A549 (cell line): ENCODE measurements around the gene VPS13D. TPM values are rescaled to one million over a fixed set of nuclear protein-coding genes. Genes with fewer than 3 reads are reported as not detected.
A peak's percentile ranks its signal among the peaks of the same experiment; 100 is the strongest.

Experiments used
- ATAC-seq, 2 experiments: fragments of 200-7000 bp in 1 of 2; fragments of >200 bp in 1 of 2; cut with Nextera tagmentation in 1 of 2; cut with Tn5 transposase in 1 of 2; 3 replicates each; pipeline versions ENCODE4 v1.8.0 to v1.9.1; 2018 to 2020; ENCODE audit warnings: mild to moderate bottlenecking in 1 of 2, moderate library complexity in 1 of 2
- CTCF ChIA-PET: fragments of 300-600 bp; sonication (Branson Sonifier 250); formaldehyde crosslinking; extraction: SDS; loops from one replicate; lab custom pipeline; 2021; ENCODE audit warnings: antibody characterized with exemption, inconsistent platforms; lab: Yijun Ruan, JAX
- POLR2A ChIA-PET: fragments of 350-600 bp; formaldehyde crosslinking; extraction: SDS; loops from one replicate; lab custom pipeline; 2021; ENCODE audit warnings: antibody characterized with exemption, inconsistent platforms; lab: Yijun Ruan, JAX
- DNase-seq, 2 experiments: peaks; one replicate each; pipeline versions ENCODE4 v3.0.0 to v3.0.0-alpha.2; 2011 to 2016; ENCODE audit warnings: low read depth in 1 of 2, low spot score in 1 of 2
- FAIRE-seq: peaks from 2 replicates; lab custom pipeline; 2011; peaks lifted over from hg19 to GRCh38; lab: Jason Lieb, UNC
- H3K27ac ChIP-seq, 2 experiments: fragments of >200 bp; sonication (Bioruptor Twin); formaldehyde crosslinking; 3 replicates each; pipeline ENCODE4 v1.5.1; 2016 to 2017
- H3K4me1 ChIP-seq: fragments of >200 bp; sonication (Bioruptor Twin); formaldehyde crosslinking; 3 replicates; pipeline ENCODE4 v1.6.1; 2016
- H3K4me2 ChIP-seq: fragments of >200 bp; sonication (Bioruptor Twin); formaldehyde crosslinking; 3 replicates; pipeline ENCODE4 v1.6.1; 2016
- H3K4me3 ChIP-seq: fragments of >200 bp; sonication (Bioruptor Twin); formaldehyde crosslinking; 3 replicates; pipeline ENCODE4 v1.5.1; 2016
- H3K9me3 ChIP-seq: fragments of >200 bp; sonication (Bioruptor Twin); formaldehyde crosslinking; 3 replicates; pipeline ENCODE4 v1.6.1; 2016
- BHLHE40 ChIP-seq: IDR thresholded peaks from 2 replicates; pipeline ENCODE4 v1.6.1; 2012; ENCODE audit warnings: low read depth, low read length, inconsistent platforms
- CBX8 ChIP-seq: fragments of 200-600 bp; sonication (generic); IDR thresholded peaks from 2 replicates; pipeline ENCODE4 v1.6.1; 2016
- CEBPB ChIP-seq, 2 experiments: fragments of >200 bp in 1 of 2; sonication (Bioruptor Twin) in 1 of 2; formaldehyde crosslinking in 1 of 2; IDR thresholded peaks; 2 replicates each; pipeline ENCODE4 v1.6.1; 2012 to 2016
- CHD2 ChIP-seq: fragments of 150-350 bp; IDR thresholded peaks from 2 replicates; pipeline ENCODE4 v1.6.1; 2014; ENCODE audit warnings: low read length; ENCODE audit not compliant: partially characterized antibody
- EHMT2 ChIP-seq: fragments of 200-600 bp; sonication (generic); IDR thresholded peaks from 2 replicates; pipeline ENCODE4 v1.6.1; 2016; ENCODE audit warnings: antibody characterized with exemption, low read depth, mild to moderate bottlenecking, moderate library complexity
- EP300 ChIP-seq, 2 experiments: fragments of >200 bp; sonication (Bioruptor Twin); formaldehyde crosslinking; IDR thresholded peaks; 2 replicates in 1 of 2; 3 replicates in 1 of 2; pipeline ENCODE4 v1.6.1; 2016 to 2017
- ESRRA ChIP-seq: fragments of 150-350 bp; IDR thresholded peaks from 2 replicates; pipeline ENCODE4 v1.6.1; 2014; ENCODE audit warnings: mild to moderate bottlenecking, low read length, borderline replicate concordance
- FOSB ChIP-seq: fragments of 250-450 bp; sonication (Bioruptor Pico); IDR thresholded peaks from 2 replicates; pipeline ENCODE4 v1.5.0; 2020; ENCODE audit warnings: mild to moderate bottlenecking, moderate library complexity
- FOXS1 ChIP-seq: fragments of 250-450 bp; sonication (Bioruptor Pico); IDR thresholded peaks from 2 replicates; pipeline ENCODE4 v1.5.0; 2020; ENCODE audit warnings: mild to moderate bottlenecking, moderate library complexity
- HOXA7 ChIP-seq: fragments of 250-450 bp; sonication (Bioruptor Pico); IDR thresholded peaks from 2 replicates; pipeline ENCODE4 v1.5.0; 2020; ENCODE audit warnings: mild to moderate bottlenecking, moderate library complexity
- HOXB5 ChIP-seq: fragments of 250-450 bp; sonication (Bioruptor Pico); IDR thresholded peaks from 2 replicates; pipeline ENCODE4 v1.5.0; 2020; ENCODE audit warnings: mild to moderate bottlenecking, moderate library complexity
- KDM1A ChIP-seq: fragments of 200-600 bp; sonication (generic); IDR thresholded peaks from 2 replicates; pipeline ENCODE4 v1.6.1; 2016; ENCODE audit warnings: low read depth, mild to moderate bottlenecking
- KDM5A ChIP-seq: fragments of 200-600 bp; sonication (generic); IDR thresholded peaks from 2 replicates; pipeline ENCODE4 v1.6.1; 2016; ENCODE audit warnings: antibody characterized with exemption, mild to moderate bottlenecking
- MAZ ChIP-seq: fragments of 150-350 bp; IDR thresholded peaks from 2 replicates; pipeline ENCODE4 v1.6.1; 2014; ENCODE audit warnings: antibody characterized with exemption, low read depth, low read length, borderline replicate concordance
- MYC ChIP-seq: IDR thresholded peaks from 2 replicates; pipeline ENCODE4 v1.6.1; 2012; ENCODE audit warnings: mild to moderate bottlenecking, inconsistent platforms, low read length, improper control_type of control experiment, borderline replicate concordance
- NFE2L2 ChIP-seq: fragments of 150-350 bp; conservative IDR thresholded peaks from 2 replicates; pipeline ENCODE4 v1.6.1; 2014; ENCODE audit warnings: low read length
- NR3C1 ChIP-seq: fragments of >200 bp; sonication (Bioruptor Twin); formaldehyde crosslinking; IDR thresholded peaks from 3 replicates; pipeline ENCODE4 v1.6.1; 2017
- RAD21 ChIP-seq, 2 experiments: fragments of >200 bp in 1 of 2; sonication (Bioruptor Twin) in 1 of 2; formaldehyde crosslinking in 1 of 2; IDR thresholded peaks in 1 of 2; conservative IDR thresholded peaks in 1 of 2; 2 replicates in 1 of 2; 3 replicates in 1 of 2; pipeline ENCODE4 v1.6.1; 2012 to 2018; ENCODE audit warnings: inconsistent platforms in 1 of 2
- RARB ChIP-seq: fragments of 250-450 bp; sonication (Bioruptor Pico); IDR thresholded peaks from 2 replicates; pipeline ENCODE4 v1.8.0; 2021; ENCODE audit warnings: mild to moderate bottlenecking, moderate library complexity
- SMC3 ChIP-seq: fragments of >200 bp; sonication (Bioruptor Twin); formaldehyde crosslinking; IDR thresholded peaks from 3 replicates; pipeline ENCODE4 v1.6.1; 2018; ENCODE audit warnings: inconsistent platforms
- TP53 ChIP-seq: fragments of 250-450 bp; sonication (Bioruptor Pico); IDR thresholded peaks from 2 replicates; pipeline ENCODE4 v1.5.0; 2021; ENCODE audit warnings: mild to moderate bottlenecking, moderate library complexity
- ZFP36 ChIP-seq: fragments of 450-650 bp; IDR thresholded peaks from 2 replicates; pipeline ENCODE4 v1.6.1; 2014; ENCODE audit warnings: borderline replicate concordance; ENCODE audit not compliant: partially characterized antibody
- ZNF302 ChIP-seq: fragments of 250-450 bp; sonication (Bioruptor Pico); IDR thresholded peaks from 2 replicates; pipeline ENCODE4 v1.9.0; 2021; ENCODE audit warnings: inconsistent platforms, mild to moderate bottlenecking, moderate library complexity
- WGBS: methylation state at CpG from one replicate; pipeline ENCODE4 v1.1.6; 2017; ENCODE audit errors: missing lambda C conversion rate; 5-methylcytosine and 5-hydroxymethylcytosine counted together
- polyA plus RNA-seq, 4 experiments: library from polyadenylated mRNA; depleted of rRNA in 3 of 4; stranded (reverse); fragments of >200 nt; fragmentation: RNase III in 1 of 4; extraction: RNeasy Plus Mini Kit Qiagen cat#74134 plus additional on column Dnase treatment in 1 of 4; gene quantifications; 2 replicates in 3 of 4; 3 replicates in 1 of 4; pipeline ENCODE4 v1.2.3, GENCODE V29; 2011 to 2017
- TF ChIP-seq, protein P1 (sequence below): fragments of >200 bp; sonication (Bioruptor Twin); formaldehyde crosslinking; IDR thresholded peaks from 3 replicates; pipeline ENCODE4 v1.5.1; 2016
- TF ChIP-seq, protein P2 (sequence below): fragments of >200 bp; sonication (Bioruptor Twin); formaldehyde crosslinking; IDR thresholded peaks from 3 replicates; pipeline ENCODE4 v1.6.1; 2016
- TF ChIP-seq, protein P3 (sequence below): IDR thresholded peaks from 2 replicates; pipeline ENCODE4 v1.6.1; 2012; ENCODE audit warnings: low read depth, borderline replicate concordance

Gene VPS13D
- polyA plus RNA-seq, 2 of the 4 experiments (the other 2 are of a cell fraction): 5.4 to 15.9 TPM

DNA sequence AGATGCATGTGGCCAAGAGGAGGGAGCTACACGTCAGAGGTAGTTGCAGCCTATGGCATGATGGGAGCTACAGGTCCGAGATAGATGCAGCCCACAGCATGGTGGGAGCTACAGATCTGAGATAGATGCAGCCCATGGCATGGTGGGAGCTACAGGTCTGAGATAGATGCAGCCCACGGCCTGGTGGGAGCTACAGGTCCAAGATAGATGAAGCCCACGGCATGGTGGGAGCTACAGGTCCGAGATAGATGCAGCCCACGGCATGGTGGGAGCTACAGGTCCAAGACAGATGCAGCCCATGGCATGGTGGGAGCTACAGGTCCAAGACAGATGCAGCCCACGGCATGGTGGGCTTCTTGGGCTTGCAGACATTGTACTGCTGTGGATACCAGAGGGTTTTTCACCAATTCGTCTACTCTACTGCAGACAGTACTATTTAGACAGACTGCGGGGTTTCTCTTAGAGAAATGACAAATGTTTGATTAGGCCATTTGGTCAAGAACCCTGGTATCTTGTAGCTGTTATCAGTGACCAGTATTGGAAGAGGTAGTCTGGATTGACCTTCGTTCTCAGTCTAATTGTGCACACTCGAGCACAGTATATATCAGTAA is 260.8 kb downstream of the VPS13D start:
- no peak for FAIRE-seq
- ChIA-PET POLR2A (no interaction called here), CTCF (no interaction called here)
- H3K4me3 ChIP-seq: no peak overlapping the region
- no peak for ATAC-seq
- H3K27ac ChIP-seq: no peak overlapping the region
- 91% methylated on average over 7 of the region's 11 CpGs for WGBS
- peaks cover 27% of the 10 kb centered on the region for H3K4me1 ChIP-seq
- no peak overlapping the region for H3K4me2 ChIP-seq
- peak in 1 of 2 experiments; percentile 56 for DNase-seq
- TF ChIP-seq ZFP36: no peak
- TF ChIP-seq ZNF302: no peak
- TF ChIP-seq, protein P1, sequence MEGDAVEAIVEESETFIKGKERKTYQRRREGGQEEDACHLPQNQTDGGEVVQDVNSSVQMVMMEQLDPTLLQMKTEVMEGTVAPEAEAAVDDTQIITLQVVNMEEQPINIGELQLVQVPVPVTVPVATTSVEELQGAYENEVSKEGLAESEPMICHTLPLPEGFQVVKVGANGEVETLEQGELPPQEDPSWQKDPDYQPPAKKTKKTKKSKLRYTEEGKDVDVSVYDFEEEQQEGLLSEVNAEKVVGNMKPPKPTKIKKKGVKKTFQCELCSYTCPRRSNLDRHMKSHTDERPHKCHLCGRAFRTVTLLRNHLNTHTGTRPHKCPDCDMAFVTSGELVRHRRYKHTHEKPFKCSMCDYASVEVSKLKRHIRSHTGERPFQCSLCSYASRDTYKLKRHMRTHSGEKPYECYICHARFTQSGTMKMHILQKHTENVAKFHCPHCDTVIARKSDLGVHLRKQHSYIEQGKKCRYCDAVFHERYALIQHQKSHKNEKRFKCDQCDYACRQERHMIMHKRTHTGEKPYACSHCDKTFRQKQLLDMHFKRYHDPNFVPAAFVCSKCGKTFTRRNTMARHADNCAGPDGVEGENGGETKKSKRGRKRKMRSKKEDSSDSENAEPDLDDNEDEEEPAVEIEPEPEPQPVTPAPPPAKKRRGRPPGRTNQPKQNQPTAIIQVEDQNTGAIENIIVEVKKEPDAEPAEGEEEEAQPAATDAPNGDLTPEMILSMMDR: no peak
- no peak for TF ChIP-seq ESRRA
- TF ChIP-seq, protein P2, sequence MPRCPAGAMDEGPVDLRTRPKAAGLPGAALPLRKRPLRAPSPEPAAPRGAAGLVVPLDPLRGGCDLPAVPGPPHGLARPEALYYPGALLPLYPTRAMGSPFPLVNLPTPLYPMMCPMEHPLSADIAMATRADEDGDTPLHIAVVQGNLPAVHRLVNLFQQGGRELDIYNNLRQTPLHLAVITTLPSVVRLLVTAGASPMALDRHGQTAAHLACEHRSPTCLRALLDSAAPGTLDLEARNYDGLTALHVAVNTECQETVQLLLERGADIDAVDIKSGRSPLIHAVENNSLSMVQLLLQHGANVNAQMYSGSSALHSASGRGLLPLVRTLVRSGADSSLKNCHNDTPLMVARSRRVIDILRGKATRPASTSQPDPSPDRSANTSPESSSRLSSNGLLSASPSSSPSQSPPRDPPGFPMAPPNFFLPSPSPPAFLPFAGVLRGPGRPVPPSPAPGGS: no peak
- TF ChIP-seq, protein P3, sequence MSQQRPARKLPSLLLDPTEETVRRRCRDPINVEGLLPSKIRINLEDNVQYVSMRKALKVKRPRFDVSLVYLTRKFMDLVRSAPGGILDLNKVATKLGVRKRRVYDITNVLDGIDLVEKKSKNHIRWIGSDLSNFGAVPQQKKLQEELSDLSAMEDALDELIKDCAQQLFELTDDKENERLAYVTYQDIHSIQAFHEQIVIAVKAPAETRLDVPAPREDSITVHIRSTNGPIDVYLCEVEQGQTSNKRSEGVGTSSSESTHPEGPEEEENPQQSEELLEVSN: no peak
- TF ChIP-seq CEBPB (IDR thresholded peaks at IDR 0.05): no peak
- no peak for TF ChIP-seq RARB (CRISPR knock-in tag)
- no peak for TF ChIP-seq TP53
- TF ChIP-seq SMC3: no peak
- peaks cover 3% of the 10 kb centered on the region; the same call in 2 of the 3 replicates for H3K9me3 ChIP-seq

DNA sequence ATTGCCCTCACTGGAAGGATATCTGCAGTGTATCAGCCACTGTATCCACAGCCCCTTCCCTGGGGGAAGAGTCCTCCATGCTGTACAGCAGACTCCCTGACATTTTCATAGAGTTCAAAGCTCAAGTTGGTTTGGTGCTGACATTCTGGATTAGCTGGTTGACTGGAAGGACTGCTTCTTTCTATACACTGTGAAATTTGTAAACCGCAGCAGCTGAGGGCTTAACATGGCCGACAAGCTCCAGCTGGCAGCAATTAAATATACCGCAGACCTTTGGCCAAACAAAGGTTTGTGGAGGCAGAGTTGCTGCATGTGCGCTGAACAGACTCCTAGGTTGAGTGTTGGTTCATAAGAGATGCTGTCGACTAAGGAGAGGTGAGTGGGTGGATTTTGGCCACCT is 261.8 kb downstream of the VPS13D start:
- POLR2A ChIA-PET: no interaction called here
- Histone ChIP-seq H3K27ac (no peak overlapping the region), H3K4me2 (no peak overlapping the region), H3K4me1 (peaks cover 17% of the 10 kb centered on the region), H3K4me3 (no peak overlapping the region), H3K9me3 (peaks cover 3% of the 10 kb centered on the region; the same call in 2 of the 3 replicates)
- CTCF ChIA-PET: no interaction called here
- DNase-seq (no peak), FAIRE-seq (no peak), ATAC-seq (no peak)
- WGBS: 95% methylated on average over 4 of the region's 5 CpGs
- TF ChIP-seq ESRRA: no peak
- no peak for TF ChIP-seq HOXA7
- no peak for TF ChIP-seq RAD21 (conservative IDR thresholded peaks at IDR 0.05 in 1 of 2, IDR thresholded peaks at IDR 0.05 in 1 of 2)
- no peak for TF ChIP-seq BHLHE40
- no peak for TF ChIP-seq FOXS1 (CRISPR knock-in tag)
- no peak for TF ChIP-seq EHMT2
- no peak for TF ChIP-seq NR3C1
- no peak for TF ChIP-seq MYC
- no peak for TF ChIP-seq MAZ
- TF ChIP-seq KDM1A: no peak
- TF ChIP-seq FOSB (CRISPR knock-in tag): no peak
- no peak for TF ChIP-seq CEBPB (IDR thresholded peaks at IDR 0.05)
- TF ChIP-seq CBX8: no peak
- TF ChIP-seq NFE2L2: no peak
- TF ChIP-seq CHD2: no peak
- TF ChIP-seq KDM5A: no peak
- no peak for TF ChIP-seq HOXB5 (CRISPR knock-in tag)
- TF ChIP-seq, protein P2: no peak
- no peak for TF ChIP-seq TP53
- no peak for TF ChIP-seq EP300 (IDR thresholded peaks at IDR 0.05)
